MCF 10A (cell line): ENCODE results near the gene SHLD1. TPM values are rescaled to one million over a fixed set of nuclear protein-coding genes. Genes with fewer than 3 reads are reported as not detected.

Experiments used
- BruUV-seq: library from RNA; stranded (reverse); fragments of 400-500 nt; replicated peaks from 2 replicates; lab custom pipeline; 2021; lab: Mats Ljungman, UMichigan
- CTCF ChIA-PET: fragments of 300-600 bp; sonication (Branson Sonifier 250); formaldehyde crosslinking; extraction: SDS; loops from one replicate; lab custom pipeline; 2021; ENCODE audit warnings: antibody characterized with exemption, inconsistent platforms; lab: Yijun Ruan, JAX
- POLR2A ChIA-PET: fragments of 300-600, 350-650 bp; sonication (Branson Sonifier 250); formaldehyde crosslinking; extraction: SDS; loops from one replicate; lab custom pipeline; 2020; ENCODE audit warnings: antibody characterized with exemption, inconsistent platforms; lab: Yijun Ruan, JAX
- DNase-seq: peaks from one replicate; pipeline ENCODE4 v3.0.0-alpha.2; 2018; ENCODE audit not compliant: unreplicated experiment
- H3K27ac Mint-ChIP-seq: one replicate; pipeline ENCODE4 v1.8.0; 2022; ENCODE audit warnings: mild to moderate bottlenecking, low read depth, mixed read lengths; ENCODE audit not compliant: unreplicated experiment
- H3K27me3 Mint-ChIP-seq: one replicate; pipeline ENCODE4 v1.8.0; 2022; ENCODE audit warnings: mixed read lengths; ENCODE audit not compliant: insufficient read depth, unreplicated experiment
- H3K36me3 Mint-ChIP-seq: one replicate; pipeline ENCODE4 v1.8.0; 2022; ENCODE audit warnings: mild to moderate bottlenecking, moderate library complexity, mixed read lengths; ENCODE audit not compliant: insufficient read depth, unreplicated experiment
- H3K4me1 Mint-ChIP-seq: one replicate; pipeline ENCODE4 v1.8.0; 2022; ENCODE audit warnings: mixed read lengths; ENCODE audit not compliant: insufficient read depth, unreplicated experiment
- H3K4me3 Mint-ChIP-seq: one replicate; pipeline ENCODE4 v1.8.0; 2022; ENCODE audit warnings: mild to moderate bottlenecking, moderate library complexity, mixed read lengths; ENCODE audit not compliant: unreplicated experiment
- H3K9me3 Mint-ChIP-seq: one replicate; pipeline ENCODE4 v1.8.0; 2022; ENCODE audit warnings: mixed read lengths; ENCODE audit not compliant: unreplicated experiment
- intact Hi-C: fragments of 100-400 bp; cut with micrococcal nuclease; formaldehyde crosslinking; loops from 2 replicates; pipeline ENCODE4 v1.14.1; 2022
- total RNA-seq: library from RNA; stranded (reverse); gene quantifications from 2 replicates; pipeline ENCODE4 v1.2.3, GENCODE V29; 2022
- TF ChIP-seq, protein P1 (sequence below): fragments of 200-600 bp; IDR thresholded peaks from one replicate; pipeline ENCODE4 v1.8.0; 2022; ENCODE audit warnings: antibody characterized with exemption, mild to moderate bottlenecking; ENCODE audit not compliant: unreplicated experiment

Gene SHLD1
- total RNA-seq, 1 experiment from 2014 or later = 2.3 TPM

GRCh38 chr20:5831539-5832237, 81.5 kb downstream of the SHLD1 start:
- DNase-seq = no peak
- no TSS peak for BruUV-seq
- Mint-ChIP-seq H3K27ac (no peak overlapping the region), H3K4me1 (peaks cover 15% of the 10 kb centered on the region), H3K36me3 (no peaks in the 10 kb centered on the region), H3K4me3 (no peak overlapping the region), H3K27me3 (no peaks in the 10 kb centered on the region), H3K9me3 (no peaks in the 10 kb centered on the region)
- intact Hi-C loops = no loop called here
- CTCF ChIA-PET = interaction anchor here (0.7 to 1.3 kb wide), 5 partner anchors 11 to 303 kb away, joined by 3 to 5 read pairs (median 3); no protein-coding TSS in a partner anchor
- TF ChIP-seq, protein P1, sequence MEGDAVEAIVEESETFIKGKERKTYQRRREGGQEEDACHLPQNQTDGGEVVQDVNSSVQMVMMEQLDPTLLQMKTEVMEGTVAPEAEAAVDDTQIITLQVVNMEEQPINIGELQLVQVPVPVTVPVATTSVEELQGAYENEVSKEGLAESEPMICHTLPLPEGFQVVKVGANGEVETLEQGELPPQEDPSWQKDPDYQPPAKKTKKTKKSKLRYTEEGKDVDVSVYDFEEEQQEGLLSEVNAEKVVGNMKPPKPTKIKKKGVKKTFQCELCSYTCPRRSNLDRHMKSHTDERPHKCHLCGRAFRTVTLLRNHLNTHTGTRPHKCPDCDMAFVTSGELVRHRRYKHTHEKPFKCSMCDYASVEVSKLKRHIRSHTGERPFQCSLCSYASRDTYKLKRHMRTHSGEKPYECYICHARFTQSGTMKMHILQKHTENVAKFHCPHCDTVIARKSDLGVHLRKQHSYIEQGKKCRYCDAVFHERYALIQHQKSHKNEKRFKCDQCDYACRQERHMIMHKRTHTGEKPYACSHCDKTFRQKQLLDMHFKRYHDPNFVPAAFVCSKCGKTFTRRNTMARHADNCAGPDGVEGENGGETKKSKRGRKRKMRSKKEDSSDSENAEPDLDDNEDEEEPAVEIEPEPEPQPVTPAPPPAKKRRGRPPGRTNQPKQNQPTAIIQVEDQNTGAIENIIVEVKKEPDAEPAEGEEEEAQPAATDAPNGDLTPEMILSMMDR = no peak
- POLR2A ChIA-PET = interaction anchor here (1.0 kb wide), 1 partner anchor 297 kb away, joined by 3 read pairs; no protein-coding TSS in a partner anchor

DNA sequence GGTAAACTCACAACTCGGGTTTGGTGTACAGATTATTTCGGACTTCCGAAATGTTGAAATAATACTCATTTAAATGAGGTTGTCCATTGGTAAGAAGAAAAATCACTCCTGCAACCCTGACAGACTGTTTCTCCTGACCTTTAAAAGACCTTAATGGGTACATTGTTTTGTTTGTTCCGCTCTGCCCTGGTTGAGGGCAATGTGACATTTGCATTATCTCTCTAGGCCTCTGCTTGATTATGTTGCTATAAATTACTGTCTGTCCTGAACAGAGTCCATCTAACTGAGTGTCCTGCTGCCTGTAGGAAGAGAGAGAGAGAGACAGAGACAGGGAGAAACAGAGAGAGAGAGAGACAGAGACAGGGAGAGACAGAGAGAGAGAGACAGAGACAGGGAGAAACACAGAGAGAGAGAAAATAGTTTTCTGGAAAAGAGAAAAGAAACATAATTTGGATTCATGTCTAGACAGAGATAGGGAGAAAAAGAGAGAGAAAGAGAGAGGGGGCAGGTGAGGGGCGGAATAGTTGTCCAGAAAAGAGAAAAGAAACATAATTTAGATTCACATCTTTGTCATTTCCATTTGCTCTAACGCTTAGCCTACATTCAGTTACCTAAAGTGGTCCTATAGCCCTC, 83.2 kb downstream of the SHLD1 start:
- Mint-ChIP-seq H3K4me1 (peaks cover 15% of the 10 kb centered on the region), H3K36me3 (no peaks in the 10 kb centered on the region), H3K27me3 (no peaks in the 10 kb centered on the region), H3K9me3 (no peaks in the 10 kb centered on the region), H3K27ac (no peak overlapping the region), H3K4me3 (no peak overlapping the region)
- TF ChIP-seq, protein P1 = no peak
- intact Hi-C loops = no loop called here
- ChIA-PET CTCF (interaction anchor here (0.7 to 1.3 kb wide), 3 partner anchors 10 to 306 kb away, joined by 3 to 4 read pairs (median 4); no protein-coding TSS in a partner anchor), POLR2A (interaction anchor here (0.5 to 0.7 kb wide), 4 partner anchors 15 to 167 kb away, joined by 3 to 4 read pairs (median 3); no protein-coding TSS in a partner anchor)
- BruUV-seq = no TSS peak
- DNase-seq = no peak

DNA sequence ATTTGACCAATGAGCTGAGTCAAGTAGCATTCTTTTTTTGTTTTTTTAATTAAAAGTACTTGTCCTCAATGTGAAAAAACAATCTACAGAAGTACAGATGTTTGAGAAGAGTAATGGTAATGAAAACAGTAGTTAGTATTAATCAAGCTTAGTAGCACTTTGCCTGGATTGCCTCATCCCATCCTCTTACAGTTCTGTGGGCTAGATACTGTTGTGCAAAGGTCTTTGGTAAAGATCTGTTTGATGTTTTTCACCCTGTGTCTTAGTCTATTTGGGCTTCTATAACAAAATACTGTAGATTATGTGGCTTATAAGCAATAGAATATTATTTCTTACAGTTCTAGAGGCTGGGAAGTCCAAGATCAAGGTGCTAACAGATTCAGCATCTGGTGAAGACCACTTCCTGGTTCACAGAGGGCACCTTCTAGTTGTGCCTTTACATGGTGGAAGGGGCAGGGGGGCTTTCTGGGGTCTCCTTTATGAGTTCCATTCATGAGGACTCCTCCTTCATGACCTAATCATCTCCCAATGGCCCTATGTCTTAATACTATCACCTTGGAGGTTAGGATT, 84.3 kb downstream of the SHLD1 start:
- CTCF ChIA-PET = interaction anchor here (0.6 to 1.5 kb wide), 2 partner anchors 13 to 101 kb away, joined by 3 read pairs; no protein-coding TSS in a partner anchor
- DNase-seq = no peak
- TF ChIP-seq, protein P1 = no peak
- POLR2A ChIA-PET = interaction anchor here (0.5 to 2.1 kb wide), 6 partner anchors 9 to 601 kb away, joined by 3 to 6 read pairs (median 3); no protein-coding TSS in a partner anchor
- Mint-ChIP-seq H3K36me3 (no peaks in the 10 kb centered on the region), H3K9me3 (no peaks in the 10 kb centered on the region), H3K27me3 (no peaks in the 10 kb centered on the region), H3K4me3 (no peak overlapping the region), H3K4me1 (peaks cover 15% of the 10 kb centered on the region), H3K27ac (no peak overlapping the region)
- intact Hi-C loops = no loop called here
- no TSS peak for BruUV-seq
